K562 (cell line): ENCODE measurements around the gene CTIF. TPM values are rescaled to one million over a fixed set of nuclear protein-coding genes. Genes with fewer than 3 reads are reported as not detected.

Source experiments
- ATAC-seq: fragments of 200-7000 bp; cut with Tn5 transposase; 3 replicates; pipeline ENCODE4 v1.9.1; 2020; ENCODE audit warnings: moderate library complexity
- BruUV-seq: library from RNA; stranded (reverse); fragments of 400-500 nt; replicated peaks from 2 replicates; lab custom pipeline; 2021; lab: Mats Ljungman, UMichigan
- CTCF ChIA-PET: fragments of 300-600 bp; formaldehyde crosslinking; extraction: SDS; loops from one replicate; lab custom pipeline; 2021; ENCODE audit warnings: low intra/inter-chr PET ratio; lab: Yijun Ruan, JAX
- POLR2A ChIA-PET: fragments of 300-600, 350-650 bp; sonication (Branson Sonifier 250); formaldehyde crosslinking; extraction: SDS; loops from one replicate; lab custom pipeline; 2021; ENCODE audit warnings: antibody characterized with exemption, inconsistent platforms; lab: Yijun Ruan, JAX
- DNase-seq, 4 experiments: peaks; one replicate each; pipeline versions ENCODE4 v3.0.0 to v3.0.0-alpha.2; 2011 to 2018; ENCODE audit warnings: low spot score in 3 of 4, mixed read lengths in 3 of 4; ENCODE audit errors: extremely low read depth in 1 of 4
- FAIRE-seq: peaks from 2 replicates; lab custom pipeline; 2011; peaks lifted over from hg19 to GRCh38; lab: Jason Lieb, UNC
- H2AFZ ChIP-seq: 2 replicates; pipeline ENCODE4 v1.6.0; 2011; ENCODE audit warnings: low read depth, low read length, control low read depth, inconsistent platforms
- H3K27ac ChIP-seq: fragments of 200-600 bp; 3 replicates; pipeline ENCODE4 v1.8.0; 2011; ENCODE audit warnings: low read depth, mild to moderate bottlenecking, control low read depth, inconsistent platforms, low read length, moderate library complexity, mixed read lengths; ENCODE audit errors: extremely low read depth
- H3K27me3 ChIP-seq, 2 experiments: fragments of 300-600 bp in 1 of 2; 2 replicates in 1 of 2; 3 replicates in 1 of 2; pipeline versions ENCODE4 v1.6.0 to v1.8.0; 2011; ENCODE audit warnings: inconsistent platforms in 2 of 2, low read length in 2 of 2, mild to moderate bottlenecking in 1 of 2, mixed read lengths in 1 of 2, moderate library complexity in 1 of 2; ENCODE audit not compliant: control insufficient read depth in 2 of 2, insufficient read depth in 2 of 2
- H3K36me3 ChIP-seq: fragments of 300-600 bp; 3 replicates; pipeline ENCODE4 v1.8.0; 2011; ENCODE audit warnings: mild to moderate bottlenecking, low read length, inconsistent platforms; ENCODE audit not compliant: control insufficient read depth, insufficient read depth
- H3K4me1 ChIP-seq, 2 experiments: fragments of 200-600 bp in 1 of 2; replicated peaks in 1 of 2; 2 replicates in 1 of 2; 3 replicates in 1 of 2; pipeline versions ENCODE4 v1.5.1 to v1.8.0; 2011; ENCODE audit warnings: inconsistent platforms in 2 of 2, low read length in 2 of 2, mild to moderate bottlenecking in 1 of 2, mixed read lengths in 1 of 2, moderate library complexity in 1 of 2; ENCODE audit not compliant: control insufficient read depth in 2 of 2, insufficient read depth in 2 of 2
- H3K4me2 ChIP-seq: 2 replicates; pipeline ENCODE4 v1.6.1; 2011; ENCODE audit warnings: low read length, control low read depth, inconsistent platforms, mixed read lengths; ENCODE audit not compliant: insufficient read depth
- H3K4me3 ChIP-seq: fragments of 200-600 bp; sonication (generic), shearing (Covaris generic); 2 replicates; pipeline ENCODE4 v1.5.1; 2016; ENCODE audit warnings: control low read depth, inconsistent platforms
- H3K79me2 ChIP-seq: fragments of 200-600 bp; 3 replicates; pipeline ENCODE4 v1.8.0; 2011; ENCODE audit warnings: low read length, inconsistent platforms; ENCODE audit not compliant: control insufficient read depth, insufficient read depth
- H3K9ac ChIP-seq, 2 experiments: 2 replicates each; pipeline versions ENCODE4 v1.6.0 to v1.6.1; 2011; ENCODE audit warnings: low read depth in 2 of 2, low read length in 2 of 2, control low read depth in 1 of 2, inconsistent platforms in 1 of 2, mild to moderate bottlenecking in 1 of 2, mixed read lengths in 1 of 2; ENCODE audit not compliant: insufficient read depth in 1 of 2
- H3K9me1 ChIP-seq: one replicate; pipeline ENCODE4 v1.6.0; 2011; ENCODE audit warnings: inconsistent platforms, mild to moderate bottlenecking, low read length, moderate library complexity; ENCODE audit not compliant: control insufficient read depth, insufficient read depth
- H3K9me3 ChIP-seq: replicated peaks from 2 replicates; pipeline ENCODE4 v1.5.1; 2011; ENCODE audit warnings: low read depth, low read length, inconsistent platforms; ENCODE audit not compliant: control insufficient read depth, insufficient read depth
- H4K20me1 ChIP-seq: replicated peaks from 2 replicates; pipeline ENCODE4 v1.6.1; 2011; ENCODE audit warnings: low read length, inconsistent platforms, mixed read lengths; ENCODE audit not compliant: control insufficient read depth, insufficient read depth
- ARID1B ChIP-seq: fragments of 450-650 bp; IDR thresholded peaks from 2 replicates; pipeline ENCODE4 v1.6.1; 2016; ENCODE audit warnings: antibody characterized with exemption, mild to moderate bottlenecking, inconsistent platforms
- DNMT1 ChIP-seq: fragments of 450-650 bp; IDR thresholded peaks from 2 replicates; pipeline ENCODE4 v1.6.1; 2016; ENCODE audit warnings: antibody characterized with exemption, mild to moderate bottlenecking
- E2F6 ChIP-seq, 2 experiments: IDR thresholded peaks; 2 replicates each; pipeline ENCODE4 v1.6.1; 2011; ENCODE audit warnings: borderline replicate concordance in 1 of 2, control low read depth in 1 of 2, low read depth in 1 of 2, low read length in 1 of 2, mild to moderate bottlenecking in 1 of 2, mixed read lengths in 1 of 2, moderate library complexity in 1 of 2; ENCODE audit not compliant: insufficient read depth in 1 of 2, insufficient read length in 1 of 2, poor library complexity in 1 of 2, severe bottlenecking in 1 of 2; ENCODE audit errors: extremely low read depth in 1 of 2
- HMG20A ChIP-seq: fragments of 450-650 bp; formaldehyde crosslinking; conservative IDR thresholded peaks from 2 replicates; pipeline ENCODE4 v1.4.0; 2020; ENCODE audit warnings: mild to moderate bottlenecking, mixed read lengths
- RFX1 ChIP-seq: fragments of 450-650 bp; IDR thresholded peaks from 2 replicates; pipeline ENCODE4 v1.6.1; 2016; ENCODE audit warnings: mild to moderate bottlenecking, moderate library complexity
- SMARCB1 ChIP-seq: IDR thresholded peaks from 2 replicates; pipeline ENCODE4 v1.6.1; 2011; ENCODE audit warnings: improper control_type of control experiment, low read depth; ENCODE audit not compliant: insufficient read length
- SREBF1 ChIP-seq: fragments of 150-350 bp; IDR thresholded peaks from 2 replicates; pipeline ENCODE4 v1.6.1; 2014; ENCODE audit warnings: antibody characterized with exemption, low read depth, low read length, borderline replicate concordance
- SRSF1 ChIP-seq: fragments of 200-400 bp; formaldehyde crosslinking; IDR thresholded peaks from 2 replicates; pipeline ENCODE4 v1.6.1; 2017; ENCODE audit warnings: mild to moderate bottlenecking, low read depth, low read length, moderate library complexity
- ZBTB2 ChIP-seq: fragments of 450-650 bp; IDR thresholded peaks from 2 replicates; pipeline ENCODE4 v1.6.1; 2016; ENCODE audit warnings: antibody characterized with exemption
- WGBS: fragments of 100-300 bp; shearing (Covaris generic); methylation state at CpG from one replicate; pipeline ENCODE4 v1.1.6; 2016; ENCODE audit warnings: low coverage, mixed read lengths; ENCODE audit not compliant: insufficient coverage; ENCODE audit errors: missing lambda C conversion rate; 5-methylcytosine and 5-hydroxymethylcytosine counted together
- in situ Hi-C: fragments of 300-500 bp; cut with MboI; formaldehyde crosslinking; loops from 4 replicates; pipeline ENCODE4 v1.15.0; 2018; ENCODE audit warnings: inconsistent platforms, mixed read lengths
- intact Hi-C: fragments of 100-400 bp; cut with micrococcal nuclease; formaldehyde crosslinking; loops from 2 replicates; pipeline ENCODE4 v1.14.2; 2022
- polyA plus RNA-seq, 8 experiments: library from polyadenylated mRNA; depleted of rRNA in 4 of 8; stranded (reverse) in 5 of 8; unstranded in 3 of 8; fragments of >200 nt; fragmentation: Nextera tagmentation in 2 of 8; fragmentation: Illumina TruSeq in 1 of 8; extraction: Ambion mirVana in 2 of 8; extraction: Trizol in 1 of 8; gene quantifications; 2 replicates each; pipeline versions ENCODE4 v1.2.1 to v1.2.3, GENCODE V29; 2011 to 2014; ENCODE audit warnings: inconsistent platforms in 1 of 8, missing spikeins in 1 of 8
- total RNA-seq, 7 experiments: library from RNA; depleted of rRNA in 6 of 7; stranded (reverse); fragments of >200 nt in 6 of 7; fragmentation: Illumina TruSeq in 2 of 7; extraction: Trizol in 2 of 7; gene quantifications; 2 replicates each; pipeline versions ENCODE4 v1.2.1 to v1.2.3, GENCODE V29; 2011 to 2021; ENCODE audit warnings: low replicate concordance in 1 of 7

Gene CTIF
- total and polyA plus RNA-seq, 9 of the 15 experiments (the other 6 are each of a cell fraction or from before 2014, with no cell fraction given), result 0.17 to 11.5 (median 2.2) TPM

- intact Hi-C loops (no loop called here), in situ Hi-C loops (no loop called here)
- Histone ChIP-seq H3K9ac (no peak overlapping the region), H3K9me3 (no peaks in the 10 kb centered on the region), H2AFZ (no peak overlapping the region), H4K20me1 (peaks cover 3% of the 10 kb centered on the region; the same call in 1 of the 2 replicates), H3K27ac (no peak overlapping the region), H3K27me3 (no peaks in the 10 kb centered on the region), H3K4me3 (no peak overlapping the region), H3K9me1 (no peaks in the 10 kb centered on the region), H3K36me3 (no peaks in the 10 kb centered on the region), H3K4me1 (no peaks in the 10 kb centered on the region), H3K79me2 (no peaks in the 10 kb centered on the region), H3K4me2 (no peak overlapping the region)
- POLR2A ChIA-PET, result no interaction called here
- CTCF ChIA-PET, result no interaction called here
- 62% methylated on average over 9 of the region's 9 CpGs for WGBS
- DNase-seq (no peak), ATAC-seq (no peak), FAIRE-seq (no peak)
- TF ChIP-seq RFX1 (no peak), SREBF1 (no peak), SMARCB1 (no peak), DNMT1 (no peak), SRSF1 (no peak), ZBTB2 (no peak), ARID1B (no peak), HMG20A (CRISPR knock-in tag) (no peak), E2F6 (IDR thresholded peaks at IDR 0.05; ENCODE audit: borderline replicate concordance in 1 of 2, extremely low read depth in 1 of 2, insufficient read depth in 1 of 2, insufficient read length in 1 of 2, low read depth in 1 of 2, low read length in 1 of 2, poor library complexity in 1 of 2, severe bottlenecking in 1 of 2) (no peak)
- BruUV-seq, result no TSS peak
Observed at GRCh38 chr18:48742304-48742703, 203.5 kb downstream of the CTIF start.
